NCI-H187 treated with DMSO at 0.1 percent for 48 hours (cell line): ENCODE data around the gene ERGIC1.

Experiments used
- DNase-seq: peaks from one replicate; lab custom pipeline; 2025; lab: John Stamatoyannopoulos, UW

ERGIC1 gene

GRCh38 chr5:172983542-172984243, 149.6 kb downstream of the ERGIC1 start, which contains the start of gene ATP6V0E1:
TSS of gene ATP6V0E1 (plus strand) at chr5:172983771. CDS start at chr5:172983861, 90 bp downstream.
- peak; percentile 40 for DNase-seq

GRCh38 chr5:172984244-172984953, 150.3 kb downstream of the ERGIC1 start:
- DNase-seq: no peak

- no peak for DNase-seq
These were observed 151.5 kb downstream of the ERGIC1 start for GRCh38 chr5:172985596-172985995.

- no peak for DNase-seq
These were observed 154.2 kb downstream of the ERGIC1 start for GRCh38 chr5:172988276-172988675.

- DNase-seq: no peak
These were observed 156.7 kb downstream of the ERGIC1 start for GRCh38 chr5:172990776-172991175.

GRCh38 chr5:172994405-172994804, 160.4 kb downstream of the ERGIC1 start:
- DNase-seq: no peak

GRCh38 chr5:172999372-172999973, 165.4 kb downstream of the ERGIC1 start:
- DNase-seq: no peak

GRCh38 chr5:172999974-173000373, 165.9 kb downstream of the ERGIC1 start:
- no peak for DNase-seq

- DNase-seq: no peak
These were observed 167.3 kb downstream of the ERGIC1 start for GRCh38 chr5:173001229-173001841.
